ENCODE data around the gene TSR3.

The TSR3 gene

DNA sequence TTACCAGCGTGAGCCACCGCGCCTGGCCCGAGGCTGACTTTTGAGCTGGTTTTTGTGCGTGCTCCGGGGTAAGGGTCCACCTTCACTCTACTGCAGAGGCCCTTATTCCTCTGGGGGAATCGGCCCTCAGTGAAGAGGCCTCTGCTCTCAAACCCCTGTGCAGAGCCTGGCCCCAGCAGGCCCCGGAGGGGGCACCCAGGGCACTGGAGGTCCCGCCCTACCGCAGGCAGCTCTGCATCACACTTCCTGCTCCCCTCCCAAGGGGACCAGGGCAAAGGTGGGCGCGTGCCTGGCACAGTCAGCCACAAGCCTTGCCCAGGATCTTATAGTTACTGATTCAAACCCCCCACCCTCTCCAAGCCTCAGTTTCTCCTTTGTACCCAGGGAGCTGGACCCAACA lies 45.9 kb downstream of the TSR3 start:
- Histone ChIP-seq H3K4me2 (peak overlapping the region; percentile 91), H3K4me3 (peak overlapping the region; percentile 33; the same call in 1 of the 2 replicates), H3K9me3 (no peaks in the 10 kb centered on the region), H4K20me1 (peaks cover 12% of the 10 kb centered on the region), H3K27ac (peak overlapping the region; percentile 92), H3K36me3 (no peaks in the 10 kb centered on the region), H3K9ac (peak overlapping the region; percentile 64), H3K27me3 (no peaks in the 10 kb centered on the region), H3K4me1 (peaks cover 64% of the 10 kb centered on the region)
- TF ChIP-seq Cebpa-rat (IDR thresholded peaks at IDR 0.05) = no peak

DNA sequence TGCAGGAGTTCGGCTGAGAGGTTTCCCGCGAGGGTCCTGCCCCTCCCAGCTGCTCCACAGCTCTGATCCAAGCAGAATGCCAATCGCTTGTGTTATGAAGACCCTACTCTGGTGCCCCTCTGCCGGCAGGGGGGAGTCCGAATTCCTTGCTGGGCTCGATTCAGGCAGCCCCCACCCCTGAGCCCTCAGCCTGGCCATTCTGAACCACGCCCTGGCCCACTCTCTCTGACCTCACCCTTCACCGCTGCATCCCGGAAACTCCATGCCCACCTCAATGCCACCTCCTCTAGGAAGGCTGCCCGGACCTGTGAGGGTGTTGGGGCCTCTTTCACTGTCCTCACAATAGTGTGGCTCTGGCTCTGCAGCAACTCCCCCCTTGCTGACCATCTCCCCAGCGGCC lies 50.1 kb downstream of the TSR3 start:
- Histone ChIP-seq H3K27me3 (no peaks in the 10 kb centered on the region), H4K20me1 (no peaks in the 10 kb centered on the region), H3K4me2 (peak overlapping the region; percentile 70), H3K27ac (0 out of 2 replicates have a peak overlapping the region, but pooled peaks have one; percentile 41), H3K4me1 (peaks cover 80% of the 10 kb centered on the region), H3K9ac (no peak overlapping the region), H3K4me3 (no peak overlapping the region), H3K9me3 (no peaks in the 10 kb centered on the region), H3K36me3 (no peaks in the 10 kb centered on the region)
- TF ChIP-seq Cebpa-rat (IDR thresholded peaks at IDR 0.05) = no peak

DNA sequence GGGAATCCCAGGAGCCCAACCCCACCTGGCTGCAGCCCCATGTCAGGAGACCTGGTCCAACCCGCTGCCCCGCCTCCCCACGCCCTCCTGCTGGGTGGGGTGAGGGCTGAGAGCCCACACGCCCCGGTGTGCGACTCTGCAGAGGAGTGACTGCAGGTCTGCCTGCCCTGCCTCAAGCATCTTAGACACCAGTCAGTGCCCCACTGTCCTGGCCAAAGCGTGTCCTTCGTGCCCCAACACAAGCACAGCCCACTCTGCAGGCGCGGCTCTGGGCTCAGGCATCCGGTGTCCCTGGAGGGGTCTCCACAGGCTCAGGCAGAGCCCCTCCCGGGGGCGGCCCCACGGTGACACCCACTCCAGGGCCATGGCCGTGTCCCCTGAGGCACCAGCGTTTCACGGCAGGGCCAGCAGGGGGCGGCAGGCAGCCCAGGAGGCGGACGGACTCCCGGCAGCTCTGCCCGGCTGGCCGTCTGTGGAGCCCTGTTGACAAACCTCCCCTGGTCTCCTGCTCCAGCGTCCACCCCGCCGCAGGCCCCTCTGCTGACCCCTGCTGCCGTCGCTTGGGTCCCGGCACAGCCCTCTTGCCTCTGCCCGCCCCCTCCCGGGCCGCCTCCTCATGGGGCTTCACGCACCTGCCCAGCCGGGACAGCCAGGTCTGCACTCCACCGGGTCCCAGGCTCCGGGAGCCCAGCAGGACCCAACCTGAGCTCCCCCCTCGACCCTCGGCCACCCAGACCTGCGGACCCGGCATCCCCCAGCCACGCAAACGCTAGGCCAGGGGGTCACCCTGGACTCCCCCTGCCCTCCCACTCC lies 50.8 kb downstream of the TSR3 start:
- no peak overlapping the region; the same call in 1 of the 2 replicates for H3K4me3 ChIP-seq
- H3K27me3 ChIP-seq = no peaks in the 10 kb centered on the region
- H3K36me3 ChIP-seq = no peaks in the 10 kb centered on the region
- no peak overlapping the region for H3K9ac ChIP-seq
- H3K4me2 ChIP-seq = peak overlapping the region; percentile 70
- peak overlapping the region; percentile 41; the same call in 1 of the 2 replicates for H3K27ac ChIP-seq
- no peak for TF ChIP-seq Cebpa-rat (IDR thresholded peaks at IDR 0.05)
- no peaks in the 10 kb centered on the region for H4K20me1 ChIP-seq
- H3K4me1 ChIP-seq = peaks cover 79% of the 10 kb centered on the region
- H3K9me3 ChIP-seq = no peaks in the 10 kb centered on the region

DNA sequence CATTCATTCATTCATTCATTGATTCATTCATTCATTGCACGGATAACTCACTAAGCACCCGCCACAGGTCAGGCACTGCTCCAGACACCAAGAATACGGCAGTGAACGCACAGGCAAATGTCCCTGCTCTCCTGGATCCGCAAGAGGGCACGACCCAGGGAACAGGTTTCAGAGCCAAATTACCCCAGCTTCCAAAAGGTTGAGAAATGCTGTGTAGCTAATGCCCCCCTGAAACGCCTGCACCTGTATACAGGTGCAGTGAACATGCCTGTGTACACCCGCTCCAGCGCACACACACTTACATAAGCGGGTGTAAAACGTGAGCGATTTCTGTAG lies 51.8 kb downstream of the TSR3 start:
- H3K4me1 ChIP-seq = peaks cover 79% of the 10 kb centered on the region
- no peaks in the 10 kb centered on the region for H3K27me3 ChIP-seq
- H3K36me3 ChIP-seq = no peaks in the 10 kb centered on the region
- no peak overlapping the region for H3K4me3 ChIP-seq
- H3K4me2 ChIP-seq = no peak overlapping the region
- TF ChIP-seq Cebpa-rat (IDR thresholded peaks at IDR 0.05) = no peak
- no peaks in the 10 kb centered on the region for H4K20me1 ChIP-seq
- H3K27ac ChIP-seq = no peak overlapping the region
- H3K9me3 ChIP-seq = no peaks in the 10 kb centered on the region
- H3K9ac ChIP-seq = no peak overlapping the region

All from BLaER1 (cell line).